Hematopoietic multipotent progenitor cell treated with erythropoietin and hydrocortisone succinate and interleukin-3 and kit ligand, for 15 days (in vitro differentiated cells): ENCODE measurements around the gene BMP3.

Source experiments
- DNase-seq: peaks from one replicate; pipeline ENCODE4 v3.0.0-alpha.2; 2015; ENCODE audit warnings: low spot score

Gene BMP3

GRCh38 chr4:81040012-81040659 is 9.6 kb downstream of the BMP3 start:
- DNase-seq: no peak

- no peak for DNase-seq
Observed at GRCh38 chr4:81042578-81043365, 12.3 kb downstream of the BMP3 start.

- DNase-seq: no peak
Observed at GRCh38 chr4:81049330-81049729, 18.8 kb downstream of the BMP3 start.

GRCh38 chr4:81049907-81050306 is 19.4 kb downstream of the BMP3 start:
- no peak for DNase-seq

- DNase-seq: peak; percentile 8
Observed at GRCh38 chr4:81052119-81053068, 21.9 kb downstream of the BMP3 start.

- DNase-seq: no peak
Observed at GRCh38 chr4:81058621-81059020, 28.1 kb downstream of the BMP3 start.

- DNase-seq: no peak
Observed at GRCh38 chr4:81060587-81061343, 30.3 kb downstream of the BMP3 start.

- no peak for DNase-seq
Observed at GRCh38 chr4:81061344-81061730, 30.8 kb downstream of the BMP3 start.

- DNase-seq: no peak
Observed at GRCh38 chr4:81062001-81062400, 31.5 kb downstream of the BMP3 start.

GRCh38 chr4:81065446-81065845 is 34.9 kb downstream of the BMP3 start:
- no peak for DNase-seq

GRCh38 chr4:81069706-81070331 is 39.3 kb downstream of the BMP3 start:
- peak; percentile 57 for DNase-seq

- no peak for DNase-seq
Observed at GRCh38 chr4:81071013-81071412, 40.5 kb downstream of the BMP3 start.

GRCh38 chr4:81081156-81081555 is 50.6 kb downstream of the BMP3 start:
- DNase-seq: no peak

GRCh38 chr4:81084029-81084428 is 53.5 kb downstream of the BMP3 start:
- no peak for DNase-seq

- DNase-seq: no peak
Observed at GRCh38 chr4:81084634-81085033, 54.1 kb downstream of the BMP3 start.

GRCh38 chr4:81085291-81085690 is 54.8 kb downstream of the BMP3 start:
- DNase-seq: no peak

- no peak for DNase-seq
Observed at GRCh38 chr4:81085979-81086378, 55.5 kb downstream of the BMP3 start.

- DNase-seq: no peak
Observed at GRCh38 chr4:81093720-81094401, 63.4 kb downstream of the BMP3 start.

GRCh38 chr4:81095389-81095788 is 64.9 kb downstream of the BMP3 start:
- DNase-seq: no peak

GRCh38 chr4:81096566-81096965 is 66.1 kb downstream of the BMP3 start:
- DNase-seq: no peak

GRCh38 chr4:81102107-81102506 is 71.6 kb downstream of the BMP3 start:
- DNase-seq: no peak
